Neural cell (in vitro differentiated cells): Measurements from ENCODE around the gene HOXB9. TPM values are rescaled to one million over a fixed set of nuclear protein-coding genes. Genes with fewer than 3 reads are reported as not detected.

Experiments
- H2AFZ ChIP-seq: fragments of 200-600, 300-800 bp; sonication (generic), shearing (Covaris generic); 2 replicates; pipeline ENCODE4 v1.6.0; 2014; ENCODE audit warnings: low read depth, mild to moderate bottlenecking, antibody characterized with exemption, low read length, moderate library complexity
- H3F3A ChIP-seq: fragments of 200-600 bp; shearing (Covaris generic); 2 replicates; pipeline ENCODE4 v1.6.1; 2016; ENCODE audit warnings: mild to moderate bottlenecking, moderate library complexity, mixed read lengths, antibody characterized with exemption, low read length; ENCODE audit not compliant: insufficient read depth, poor library complexity, severe bottlenecking
- H3K27ac ChIP-seq: fragments of 200-600, 300-800 bp; sonication (generic), shearing (Covaris generic); 2 replicates; pipeline ENCODE4 v1.5.1; 2014; ENCODE audit warnings: mild to moderate bottlenecking, low read length, moderate library complexity
- H3K27me3 ChIP-seq: fragments of 300-800, 200-600 bp; sonication (generic), shearing (Covaris generic); 2 replicates; pipeline ENCODE4 v1.6.0; 2014; ENCODE audit warnings: mild to moderate bottlenecking, low read depth, low read length, moderate library complexity; ENCODE audit not compliant: insufficient read depth
- H3K36me3 ChIP-seq: fragments of 300-800, 200-600 bp; sonication (generic), shearing (Covaris generic); 2 replicates; pipeline ENCODE4 v1.5.1; 2014; ENCODE audit warnings: mild to moderate bottlenecking, antibody characterized with exemption, low read length, moderate library complexity; ENCODE audit not compliant: insufficient read depth
- H3K4me2 ChIP-seq: fragments of 300-800, 200-600 bp; sonication (generic), shearing (Covaris generic); 2 replicates; pipeline ENCODE4 v1.6.0; 2014; ENCODE audit warnings: mild to moderate bottlenecking, low read length
- H3K4me3 ChIP-seq: fragments of 300-800, 200-600 bp; sonication (generic), shearing (Covaris generic); 2 replicates; pipeline ENCODE4 v1.5.1; 2014; ENCODE audit warnings: mild to moderate bottlenecking, low read length, moderate library complexity
- H3K79me2 ChIP-seq: fragments of 200-600 bp; shearing (Covaris generic); replicated peaks from 2 replicates; pipeline ENCODE4 v1.6.0; 2014; ENCODE audit warnings: mild to moderate bottlenecking, low read length, moderate library complexity; ENCODE audit not compliant: insufficient read depth
- H3K9ac ChIP-seq: fragments of 300-800, 200-600 bp; sonication (generic), shearing (Covaris generic); 2 replicates; pipeline ENCODE4 v1.6.1; 2016; ENCODE audit warnings: mild to moderate bottlenecking, low read length, mixed read lengths
- H3K9me2 ChIP-seq: fragments of 200-600 bp; shearing (Covaris generic); 2 replicates; pipeline ENCODE4 v1.6.1; 2016; ENCODE audit warnings: mild to moderate bottlenecking, low read length, mixed read lengths; ENCODE audit not compliant: insufficient read depth
- H3K9me3 ChIP-seq: fragments of 200-600, 300-800 bp; sonication (generic), shearing (Covaris generic); 2 replicates; pipeline ENCODE4 v1.6.1; 2016; ENCODE audit warnings: mild to moderate bottlenecking, mixed run types, low read length, moderate library complexity, mixed read lengths
- H4K20me1 ChIP-seq: fragments of 200-600 bp; shearing (Covaris generic); 2 replicates; pipeline ENCODE4 v1.6.1; 2016; ENCODE audit warnings: mild to moderate bottlenecking, mixed run types; ENCODE audit not compliant: insufficient read depth
- CTCF ChIP-seq: fragments of 450-650 bp; IDR thresholded peaks from 2 replicates; pipeline ENCODE4 v1.5.1; 2014; ENCODE audit warnings: antibody characterized with exemption, mild to moderate bottlenecking, moderate library complexity; ENCODE audit not compliant: poor library complexity, severe bottlenecking
- EP300 ChIP-seq: fragments of 450-650 bp; conservative IDR thresholded peaks from 2 replicates; pipeline ENCODE4 v1.6.1; 2014; ENCODE audit warnings: antibody characterized with exemption, mild to moderate bottlenecking, moderate library complexity; ENCODE audit not compliant: poor library complexity, severe bottlenecking
- EZH2 ChIP-seq: fragments of 200-600, 300-800 bp; shearing (Covaris generic), sonication (generic); IDR thresholded peaks from 2 replicates; pipeline ENCODE4 v1.6.1; 2014; ENCODE audit warnings: antibody characterized with exemption, low read length, borderline replicate concordance, mild to moderate bottlenecking; ENCODE audit not compliant: insufficient read depth, poor library complexity, severe bottlenecking
- MXI1 ChIP-seq: fragments of 450-650 bp; conservative IDR thresholded peaks from 2 replicates; pipeline ENCODE4 v1.6.1; 2014; ENCODE audit warnings: antibody characterized with exemption, mild to moderate bottlenecking; ENCODE audit not compliant: poor library complexity, severe bottlenecking
- POLR2AphosphoS5 ChIP-seq: IDR thresholded peaks from 2 replicates; pipeline ENCODE4 v1.6.1; 2012
- RAD21 ChIP-seq: fragments of 450-650 bp; conservative IDR thresholded peaks from 2 replicates; pipeline ENCODE4 v1.6.1; 2014; ENCODE audit warnings: antibody characterized with exemption, mild to moderate bottlenecking, moderate library complexity
- SMC3 ChIP-seq: fragments of 450-650 bp; conservative IDR thresholded peaks from 2 replicates; pipeline ENCODE4 v1.6.1; 2014; ENCODE audit warnings: antibody characterized with exemption, mild to moderate bottlenecking, moderate library complexity; ENCODE audit not compliant: poor library complexity
- TAF1 ChIP-seq: IDR thresholded peaks from 2 replicates; pipeline ENCODE4 v1.6.1; 2012; ENCODE audit warnings: low read depth
- polyA plus RNA-seq: library from polyadenylated mRNA; depleted of rRNA; stranded (reverse); fragments of >200 nt; gene quantifications from 2 replicates; pipeline ENCODE4 v1.2.3, GENCODE V29; 2014
- TF ChIP-seq, protein P1 (sequence below): IDR thresholded peaks from 2 replicates; pipeline ENCODE4 v1.6.1; 2012; ENCODE audit warnings: borderline replicate concordance

HOXB9 gene
- polyA plus RNA-seq, 1 donor from 2014 or later = not detected

- Histone ChIP-seq H3K27me3 (peaks cover 98% of the 10 kb centered on the region), H3K4me3 (no peak overlapping the region), H3F3A (no peaks in the 10 kb centered on the region), H3K36me3 (no peaks in the 10 kb centered on the region), H3K4me2 (no peak overlapping the region), H3K27ac (no peak overlapping the region), H4K20me1 (no peaks in the 10 kb centered on the region), H2AFZ (no peak overlapping the region), H3K9ac (no peak overlapping the region), H3K9me3 (no peaks in the 10 kb centered on the region), H3K9me2 (no peaks in the 10 kb centered on the region), H3K79me2 (no peaks in the 10 kb centered on the region)
- TF ChIP-seq EZH2 (no peak), POLR2AphosphoS5 (no peak), EP300 (no peak), MXI1 (no peak), CTCF (no peak), SMC3 (no peak), RAD21 (no peak), TAF1 (no peak)
- TF ChIP-seq, protein P1, sequence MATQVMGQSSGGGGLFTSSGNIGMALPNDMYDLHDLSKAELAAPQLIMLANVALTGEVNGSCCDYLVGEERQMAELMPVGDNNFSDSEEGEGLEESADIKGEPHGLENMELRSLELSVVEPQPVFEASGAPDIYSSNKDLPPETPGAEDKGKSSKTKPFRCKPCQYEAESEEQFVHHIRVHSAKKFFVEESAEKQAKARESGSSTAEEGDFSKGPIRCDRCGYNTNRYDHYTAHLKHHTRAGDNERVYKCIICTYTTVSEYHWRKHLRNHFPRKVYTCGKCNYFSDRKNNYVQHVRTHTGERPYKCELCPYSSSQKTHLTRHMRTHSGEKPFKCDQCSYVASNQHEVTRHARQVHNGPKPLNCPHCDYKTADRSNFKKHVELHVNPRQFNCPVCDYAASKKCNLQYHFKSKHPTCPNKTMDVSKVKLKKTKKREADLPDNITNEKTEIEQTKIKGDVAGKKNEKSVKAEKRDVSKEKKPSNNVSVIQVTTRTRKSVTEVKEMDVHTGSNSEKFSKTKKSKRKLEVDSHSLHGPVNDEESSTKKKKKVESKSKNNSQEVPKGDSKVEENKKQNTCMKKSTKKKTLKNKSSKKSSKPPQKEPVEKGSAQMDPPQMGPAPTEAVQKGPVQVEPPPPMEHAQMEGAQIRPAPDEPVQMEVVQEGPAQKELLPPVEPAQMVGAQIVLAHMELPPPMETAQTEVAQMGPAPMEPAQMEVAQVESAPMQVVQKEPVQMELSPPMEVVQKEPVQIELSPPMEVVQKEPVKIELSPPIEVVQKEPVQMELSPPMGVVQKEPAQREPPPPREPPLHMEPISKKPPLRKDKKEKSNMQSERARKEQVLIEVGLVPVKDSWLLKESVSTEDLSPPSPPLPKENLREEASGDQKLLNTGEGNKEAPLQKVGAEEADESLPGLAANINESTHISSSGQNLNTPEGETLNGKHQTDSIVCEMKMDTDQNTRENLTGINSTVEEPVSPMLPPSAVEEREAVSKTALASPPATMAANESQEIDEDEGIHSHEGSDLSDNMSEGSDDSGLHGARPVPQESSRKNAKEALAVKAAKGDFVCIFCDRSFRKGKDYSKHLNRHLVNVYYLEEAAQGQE = no peak
Observed at GRCh38 chr17:48577330-48577945, 48.7 kb downstream of the HOXB9 start.

DNA sequence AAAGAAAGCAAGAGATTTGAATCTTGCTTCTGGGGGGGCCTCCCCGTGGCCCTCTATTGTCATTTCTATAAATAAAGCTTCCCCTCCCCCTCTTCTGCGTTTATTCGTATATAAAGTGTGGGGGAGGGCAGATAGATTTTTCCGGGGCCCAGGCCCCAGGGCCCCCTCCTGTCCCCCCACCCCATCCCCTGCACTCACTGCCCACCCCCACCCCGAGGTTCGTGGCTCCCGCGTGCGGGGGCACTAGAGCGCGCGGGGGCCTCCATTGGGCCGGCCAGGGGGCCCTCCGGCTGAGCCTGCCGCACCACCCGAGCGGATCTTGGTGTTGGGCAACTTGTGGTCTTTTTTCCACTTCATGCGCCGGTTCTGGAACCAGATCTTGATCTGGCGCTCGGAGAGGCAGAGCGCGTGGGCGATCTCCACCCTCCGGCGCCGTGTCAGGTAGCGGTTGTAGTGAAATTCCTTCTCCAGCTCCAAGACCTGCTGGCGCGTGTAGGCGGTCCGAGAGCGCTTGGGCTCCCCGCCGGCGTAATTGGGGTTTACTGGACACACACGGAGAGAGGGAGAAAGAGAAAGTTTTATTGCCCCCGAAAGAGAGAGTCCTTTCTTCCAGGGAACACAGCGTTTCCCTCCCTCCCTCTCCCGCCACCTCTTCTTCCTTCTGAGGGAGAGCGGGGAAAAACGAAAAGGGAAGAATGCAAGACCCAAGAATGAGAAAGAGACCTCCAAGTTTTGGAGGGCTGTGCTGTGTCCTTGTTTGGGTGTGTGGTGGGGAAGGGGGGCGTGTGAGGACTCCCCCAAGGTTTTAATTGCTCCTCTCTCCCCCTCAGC, 49.5 kb downstream of the HOXB9 start:
- Histone ChIP-seq H2AFZ (no peak overlapping the region), H3F3A (no peaks in the 10 kb centered on the region), H3K9me3 (no peaks in the 10 kb centered on the region), H3K9ac (no peak overlapping the region), H3K27me3 (peaks cover 98% of the 10 kb centered on the region), H3K79me2 (no peaks in the 10 kb centered on the region), H3K4me3 (no peak overlapping the region), H3K27ac (no peak overlapping the region), H3K36me3 (no peaks in the 10 kb centered on the region), H3K9me2 (no peaks in the 10 kb centered on the region), H4K20me1 (no peaks in the 10 kb centered on the region), H3K4me2 (no peak overlapping the region)
- TF ChIP-seq TAF1 = no peak
- TF ChIP-seq, protein P1 = no peak
- no peak for TF ChIP-seq EP300
- no peak for TF ChIP-seq MXI1
- TF ChIP-seq SMC3 = no peak
- peak; percentile 14 for TF ChIP-seq POLR2AphosphoS5
- TF ChIP-seq RAD21 = no peak
- peak; percentile 48 for TF ChIP-seq EZH2
- no peak for TF ChIP-seq CTCF
